GM12892 (cell line): ENCODE data around the gene SEC22C.

Source experiments
- DNase-seq: peaks from one replicate; pipeline ENCODE4 v3.0.0; 2011; ENCODE audit not compliant: insufficient read length
- FAIRE-seq: peaks from 2 replicates; lab custom pipeline; 2011; peaks lifted over from hg19 to GRCh38; lab: Jason Lieb, UNC
- POLR2A ChIP-seq: IDR thresholded peaks from 2 replicates; pipeline ENCODE4 v1.6.1; 2011; ENCODE audit warnings: low read depth, low read length, control low read depth
- POLR2AphosphoS5 ChIP-seq: IDR thresholded peaks from 2 replicates; pipeline ENCODE4 v1.6.1; 2011; ENCODE audit warnings: low read depth, low read length, control low read depth
- TAF1 ChIP-seq: IDR thresholded peaks from 2 replicates; pipeline ENCODE4 v1.6.1; 2011; ENCODE audit warnings: low read depth, mild to moderate bottlenecking, control low read depth, low read length, borderline replicate concordance

Gene SEC22C

DNA sequence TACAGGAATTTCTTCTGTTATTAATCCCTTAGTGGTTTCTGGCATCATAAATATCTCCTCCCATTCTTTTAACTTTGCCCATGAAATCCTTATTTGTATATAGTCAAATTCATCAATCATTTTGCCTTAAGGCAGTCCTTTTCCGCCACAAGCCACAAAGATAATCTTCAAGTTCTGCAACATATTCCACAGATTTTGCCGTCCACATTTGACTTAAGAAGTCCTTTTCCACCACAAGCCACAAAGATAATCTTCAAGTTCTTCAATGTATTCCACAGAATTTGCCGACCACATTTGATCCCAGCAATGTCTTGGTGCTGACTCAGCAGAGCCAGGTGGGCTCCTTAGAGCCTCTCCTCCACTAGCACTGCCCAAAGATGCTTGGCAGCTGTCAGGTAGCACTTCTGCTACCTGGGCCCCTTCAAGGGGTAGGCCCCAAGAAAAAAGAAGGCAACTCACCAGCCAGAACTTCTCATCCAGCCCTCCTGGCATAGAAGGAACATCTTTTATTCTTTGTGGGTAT, 35.0 kb downstream of the SEC22C start:
- TF ChIP-seq POLR2AphosphoS5 (no peak), TAF1 (no peak), POLR2A (no peak)
- no peak for DNase-seq
- FAIRE-seq = no peak

DNA sequence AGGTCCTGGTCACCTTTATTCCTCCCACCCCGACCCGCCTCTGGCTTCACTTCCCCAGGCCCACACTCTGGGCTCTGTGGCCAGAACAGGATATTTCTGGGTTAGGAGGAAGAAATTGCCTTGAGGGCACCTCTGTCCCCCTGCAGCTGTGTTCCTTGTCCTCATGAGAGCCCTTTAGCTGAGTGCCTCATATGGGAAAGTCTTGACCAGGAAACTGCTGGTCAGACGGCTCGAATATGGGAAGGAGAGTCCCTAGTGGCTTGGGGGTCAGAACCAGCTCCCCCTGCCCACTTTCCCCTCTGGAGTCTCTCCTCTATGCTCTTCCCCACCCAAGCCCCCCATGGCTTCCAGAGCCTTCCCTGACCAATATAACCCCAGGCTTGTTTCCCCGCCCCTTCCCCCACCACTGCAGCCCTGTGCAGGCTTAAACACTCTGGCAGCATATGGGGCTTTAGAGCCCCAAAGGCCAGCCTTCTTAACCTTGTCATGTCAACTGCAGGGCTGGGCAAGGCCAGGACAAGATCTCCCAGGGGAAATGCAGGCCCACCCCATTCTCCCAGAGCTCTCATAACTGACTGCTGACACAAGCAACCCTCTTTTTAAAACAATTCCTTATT, 36.4 kb downstream of the SEC22C start:
- TF ChIP-seq POLR2AphosphoS5 = no peak
- no peak for TF ChIP-seq POLR2A
- no peak for TF ChIP-seq TAF1
- DNase-seq (no peak), FAIRE-seq (no peak)

DNA sequence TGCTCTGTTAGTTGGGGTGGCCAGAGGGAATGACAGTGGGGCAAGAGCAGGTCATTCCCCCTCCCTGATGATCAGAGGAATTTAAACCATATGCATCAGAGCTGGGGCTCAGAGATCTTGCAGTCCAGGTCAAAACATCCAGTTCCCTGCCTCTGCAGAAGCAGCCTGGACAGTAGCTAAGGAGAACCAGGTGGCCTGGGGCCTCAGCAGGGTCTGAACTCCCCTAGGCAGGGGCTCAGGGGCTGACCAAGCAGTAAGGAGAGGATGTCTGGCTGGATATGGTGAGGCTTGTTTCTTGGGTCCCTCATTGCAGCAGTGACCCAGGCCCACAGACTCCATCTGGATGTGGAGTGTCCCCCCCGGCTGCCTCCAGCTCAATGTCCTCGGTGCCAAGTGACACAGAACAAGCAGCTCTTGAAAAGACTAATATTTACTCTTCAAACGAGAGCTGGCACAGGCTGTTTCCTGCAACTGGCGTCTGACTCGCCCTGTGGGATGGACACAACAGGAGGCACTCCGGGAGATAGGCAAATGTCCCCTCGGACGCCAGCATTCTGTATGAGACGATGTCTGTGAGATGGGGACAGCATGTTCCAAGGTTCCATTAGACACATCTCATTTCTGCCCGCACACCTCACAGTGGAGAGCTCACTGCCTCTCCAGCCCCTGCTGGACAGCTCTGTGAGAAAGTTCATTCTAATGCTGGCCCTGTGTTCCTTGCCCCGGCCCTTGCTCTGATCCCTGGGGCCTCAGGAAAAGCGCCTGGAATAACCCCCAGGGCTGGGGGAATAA, 37.1 kb downstream of the SEC22C start:
- TF ChIP-seq TAF1 = no peak
- TF ChIP-seq POLR2A = no peak
- TF ChIP-seq POLR2AphosphoS5 = no peak
- DNase-seq = no peak
- no peak for FAIRE-seq

DNA sequence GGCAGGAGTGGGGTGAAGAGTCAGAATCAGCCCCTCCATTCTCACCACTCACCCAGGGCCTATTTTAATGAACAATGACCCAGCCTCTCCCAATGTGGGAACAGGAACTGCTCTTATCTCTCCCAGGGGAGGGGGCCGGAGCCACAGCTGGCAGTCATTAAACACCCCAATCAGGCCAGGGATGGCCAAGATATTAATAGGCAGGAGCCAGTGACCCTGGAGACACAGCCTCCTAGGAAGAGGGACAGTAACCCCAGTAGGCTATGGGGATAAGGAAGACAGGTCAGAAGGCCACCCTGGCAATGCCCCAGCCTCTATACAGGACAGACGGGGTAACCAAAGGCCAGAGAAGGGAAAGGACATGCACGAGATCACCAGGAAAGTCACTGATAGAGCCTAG, 40.7 kb downstream of the SEC22C start:
- FAIRE-seq = no peak
- TF ChIP-seq POLR2A = no peak
- TF ChIP-seq TAF1 = no peak
- TF ChIP-seq POLR2AphosphoS5 = no peak
- DNase-seq = no peak

DNA sequence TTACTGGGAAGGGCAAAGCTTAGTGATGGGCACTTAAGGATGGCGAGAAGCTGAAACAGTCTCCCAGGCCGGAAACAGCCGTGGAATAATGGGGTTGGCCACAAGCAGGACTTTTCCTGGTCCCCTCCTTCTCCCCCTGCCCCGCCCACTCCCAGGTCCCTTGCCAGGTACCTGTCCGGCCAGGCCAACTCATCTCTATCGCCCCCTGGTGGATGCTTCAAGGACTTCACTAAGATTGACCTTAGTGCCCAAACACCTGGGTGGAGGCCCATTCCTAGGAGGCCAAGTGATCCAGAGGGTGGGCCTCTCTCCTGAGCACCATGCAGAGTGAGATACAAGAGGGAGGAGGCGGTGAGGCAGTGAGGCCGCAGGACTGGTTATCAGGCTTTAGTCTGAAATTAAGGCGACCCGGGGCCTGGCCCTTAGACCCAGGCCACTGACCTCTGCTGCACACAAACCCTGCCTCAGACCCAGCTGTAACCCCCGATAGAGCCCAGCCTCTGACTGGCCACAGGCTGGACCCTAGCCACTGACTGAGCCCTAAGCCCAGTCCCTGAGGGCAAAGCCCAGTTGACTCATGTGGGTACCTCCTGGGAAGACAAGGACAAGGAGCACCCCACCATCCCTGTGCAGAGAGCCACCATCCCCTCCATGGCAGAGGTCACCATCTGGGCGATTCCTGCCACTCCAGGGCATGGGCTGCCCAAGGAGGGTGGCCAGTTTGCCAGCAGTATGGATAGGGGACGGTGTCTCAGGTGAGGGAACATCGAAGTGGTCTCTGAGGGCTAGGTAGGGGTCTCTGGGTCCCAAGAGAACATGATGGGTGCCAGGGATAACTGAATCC, 41.7 kb downstream of the SEC22C start:
- FAIRE-seq (peak; percentile 70), DNase-seq (peak; percentile 70)
- TF ChIP-seq POLR2A (no peak), POLR2AphosphoS5 (no peak), TAF1 (no peak)

DNA sequence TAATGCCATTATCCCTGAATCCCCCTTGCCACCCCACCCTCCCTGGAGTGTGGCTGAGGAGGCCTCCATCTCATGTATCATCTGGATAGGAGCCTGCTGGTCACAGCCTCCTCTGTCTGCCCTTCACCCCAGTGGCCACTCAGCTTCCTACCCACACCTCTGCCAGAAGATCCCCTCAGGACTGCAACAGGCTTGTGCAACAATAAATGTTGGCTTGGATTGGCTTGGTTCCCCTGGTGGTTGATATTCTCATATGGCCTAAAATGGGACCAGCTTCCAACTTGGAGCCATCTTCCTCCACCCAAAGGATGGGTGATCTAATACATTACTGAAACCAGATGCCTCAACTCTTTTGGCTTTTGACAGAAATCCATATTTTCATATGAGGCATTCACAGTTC, 44.4 kb downstream of the SEC22C start:
- DNase-seq (no peak), FAIRE-seq (no peak)
- no peak for TF ChIP-seq POLR2A
- TF ChIP-seq TAF1 = no peak
- no peak for TF ChIP-seq POLR2AphosphoS5

DNA sequence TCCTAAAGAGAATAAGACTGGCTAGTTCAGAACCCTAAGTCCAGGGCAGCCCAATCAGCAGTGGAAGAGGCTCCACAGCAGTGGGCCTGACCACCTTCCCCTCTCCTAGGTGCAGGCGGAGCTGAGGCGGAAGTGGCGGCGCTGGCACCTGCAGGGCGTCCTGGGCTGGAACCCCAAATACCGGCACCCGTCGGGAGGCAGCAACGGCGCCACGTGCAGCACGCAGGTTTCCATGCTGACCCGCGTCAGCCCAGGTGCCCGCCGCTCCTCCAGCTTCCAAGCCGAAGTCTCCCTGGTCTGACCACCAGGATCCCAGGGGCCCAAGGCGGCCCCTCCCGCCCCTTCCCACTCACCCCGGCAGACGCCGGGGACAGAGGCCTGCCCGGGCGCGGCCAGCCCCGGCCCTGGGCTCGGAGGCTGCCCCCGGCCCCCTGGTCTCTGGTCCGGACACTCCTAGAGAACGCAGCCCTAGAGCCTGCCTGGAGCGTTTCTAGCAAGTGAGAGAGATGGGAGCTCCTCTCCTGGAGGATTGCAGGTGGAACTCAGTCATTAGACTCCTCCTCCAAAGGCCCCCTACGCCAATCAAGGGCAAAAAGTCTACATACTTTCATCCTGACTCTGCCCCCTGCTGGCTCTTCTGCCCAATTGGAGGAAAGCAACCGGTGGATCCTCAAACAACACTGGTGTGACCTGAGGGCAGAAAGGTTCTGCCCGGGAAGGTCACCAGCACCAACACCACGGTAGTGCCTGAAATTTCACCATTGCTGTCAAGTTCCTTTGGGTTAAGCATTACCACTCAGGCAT, 45.6 kb downstream of the SEC22C start:
- FAIRE-seq = no peak
- TF ChIP-seq POLR2AphosphoS5 = no peak
- no peak for TF ChIP-seq POLR2A
- TF ChIP-seq TAF1 = no peak
- DNase-seq = no peak

DNA sequence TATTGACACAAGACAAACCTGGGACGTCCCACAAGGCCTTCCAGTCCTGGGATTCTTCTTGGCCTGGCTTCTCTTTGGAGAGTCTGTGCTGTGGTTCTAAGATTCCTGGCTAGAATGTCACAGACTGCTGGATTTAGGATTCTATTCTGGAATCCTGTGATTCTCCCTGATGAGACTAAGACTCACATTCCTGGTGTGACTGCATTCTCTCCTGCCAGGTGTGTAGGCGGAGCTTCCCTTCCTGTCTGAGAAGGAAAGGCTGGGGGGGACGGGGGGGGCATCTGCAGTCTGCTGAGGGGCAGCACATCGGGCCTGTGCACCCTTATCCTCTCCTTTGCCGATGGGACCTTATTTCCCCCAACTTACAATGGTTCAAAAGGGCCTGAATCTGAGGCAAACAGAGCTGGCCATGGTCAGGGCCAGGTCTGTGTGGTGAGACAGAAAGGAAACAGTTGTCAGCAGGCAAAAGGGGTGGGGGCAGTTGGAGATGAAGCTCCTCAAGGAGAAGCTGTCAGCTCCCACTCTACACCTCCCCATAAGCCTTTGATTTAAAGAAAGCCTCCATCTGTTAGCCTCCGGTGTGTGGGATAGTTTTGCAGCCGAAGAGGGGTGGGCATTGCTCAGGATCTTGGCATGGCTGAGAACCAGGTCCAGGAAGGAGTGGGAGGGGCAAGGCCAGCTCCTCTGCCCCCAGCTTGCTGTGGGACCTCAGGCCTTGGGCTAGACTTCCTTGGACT, 48.4 kb downstream of the SEC22C start:
- no peak for DNase-seq
- FAIRE-seq = no peak
- TF ChIP-seq TAF1 = no peak
- TF ChIP-seq POLR2A = no peak
- no peak for TF ChIP-seq POLR2AphosphoS5

DNA sequence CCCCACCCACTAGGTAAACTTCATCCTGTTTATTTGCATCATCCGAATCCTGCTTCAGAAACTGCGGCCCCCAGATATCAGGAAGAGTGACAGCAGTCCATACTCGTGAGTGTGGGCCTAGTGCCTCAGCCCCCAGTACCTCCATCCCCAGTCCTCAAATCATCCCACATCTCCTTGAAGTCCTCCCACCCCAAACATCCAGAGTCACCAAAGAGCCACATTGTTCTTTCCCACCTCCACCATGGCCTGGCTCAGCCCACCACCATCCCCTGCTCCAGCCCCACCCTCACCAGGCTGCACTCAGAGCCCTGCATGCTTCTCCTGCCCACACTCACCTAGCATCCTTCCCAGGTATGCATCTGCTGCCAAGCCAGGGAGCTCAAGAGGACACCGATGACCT, 49.5 kb downstream of the SEC22C start:
- DNase-seq (no peak), FAIRE-seq (no peak)
- TF ChIP-seq POLR2AphosphoS5 = no peak
- TF ChIP-seq POLR2A = no peak
- no peak for TF ChIP-seq TAF1

DNA sequence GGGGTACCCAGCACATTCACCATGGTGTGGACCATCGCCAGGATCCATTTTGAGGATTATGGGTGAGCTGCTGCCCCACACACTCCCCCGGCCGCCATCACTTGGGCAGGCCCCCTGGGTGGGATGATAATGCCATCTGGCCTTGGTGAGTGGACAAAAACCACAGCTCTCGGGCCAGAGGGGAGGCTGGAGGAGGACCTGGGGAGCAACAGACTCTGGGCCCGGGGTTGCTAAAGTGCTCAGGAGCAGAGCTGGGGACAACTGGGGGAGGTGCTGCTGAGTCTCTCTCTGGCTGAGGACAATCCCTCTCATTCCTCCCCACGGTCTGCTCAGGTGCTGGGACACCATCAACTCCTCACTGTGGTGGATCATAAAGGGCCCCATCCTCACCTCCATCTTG, 50.3 kb downstream of the SEC22C start:
- TF ChIP-seq POLR2A (no peak), TAF1 (no peak), POLR2AphosphoS5 (no peak)
- FAIRE-seq (no peak), DNase-seq (no peak)
